Activated T-cell treated with anti-CD3 and anti-CD28 coated beads for 4 hours (primary cell): Measurements from ENCODE around the gene EHF.

ENCODE experiments used
- DNase-seq: peaks from one replicate; pipeline ENCODE4 v3.0.0-alpha.2; 2020

Gene EHF

GRCh38 chr11:34602245-34602644, 18.6 kb upstream of the EHF start:
- DNase-seq, result no peak

DNA sequence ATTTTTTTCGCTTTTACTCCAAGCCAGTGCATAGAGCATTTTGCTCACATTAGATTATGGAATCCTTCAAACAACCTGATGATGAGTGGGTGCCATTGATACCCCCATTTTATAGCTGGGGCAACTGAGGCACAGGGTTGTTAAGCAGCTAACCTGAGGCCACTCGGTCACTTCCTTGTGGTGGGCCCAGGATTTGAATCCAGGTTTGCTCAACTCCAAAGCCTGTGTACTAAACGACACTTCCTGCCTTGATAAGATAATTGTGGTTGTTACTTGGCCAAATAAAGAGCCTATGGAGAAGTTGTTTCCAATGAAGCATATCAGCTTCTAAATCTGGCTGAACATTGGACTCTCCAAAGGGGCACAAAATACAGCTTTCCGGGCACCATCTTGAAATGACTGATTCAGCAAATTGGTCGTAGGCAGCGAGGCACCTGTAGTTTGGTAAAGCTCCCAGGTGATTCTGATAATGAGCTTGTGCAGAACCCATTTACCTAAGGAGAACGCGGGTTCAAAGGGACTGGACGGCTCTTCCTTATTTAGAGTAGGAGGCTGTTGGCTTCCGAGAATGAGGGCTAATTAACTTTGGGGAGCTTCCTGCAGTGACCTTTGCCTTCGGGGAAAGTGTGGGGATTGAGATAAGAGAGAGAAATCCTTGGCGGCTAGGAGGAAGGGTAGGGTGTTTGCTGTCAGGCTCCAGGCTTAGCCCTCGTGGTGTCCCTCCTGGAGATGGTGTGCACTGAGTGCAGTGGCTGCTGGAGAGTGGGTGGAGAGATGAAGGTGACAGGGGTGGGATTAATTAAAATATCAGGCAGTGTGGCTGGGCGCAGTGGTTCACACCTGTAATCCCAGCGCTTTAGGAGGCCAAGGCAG, 17.5 kb upstream of the EHF start:
- DNase-seq, result no peak

GRCh38 chr11:34604145-34604544, 16.7 kb upstream of the EHF start:
- no peak for DNase-seq

- DNase-seq, result no peak
These were observed 16.0 kb upstream of the EHF start for GRCh38 chr11:34604911-34605310.

GRCh38 chr11:34605481-34606325, 15.2 kb upstream of the EHF start:
- DNase-seq, result no peak

DNA sequence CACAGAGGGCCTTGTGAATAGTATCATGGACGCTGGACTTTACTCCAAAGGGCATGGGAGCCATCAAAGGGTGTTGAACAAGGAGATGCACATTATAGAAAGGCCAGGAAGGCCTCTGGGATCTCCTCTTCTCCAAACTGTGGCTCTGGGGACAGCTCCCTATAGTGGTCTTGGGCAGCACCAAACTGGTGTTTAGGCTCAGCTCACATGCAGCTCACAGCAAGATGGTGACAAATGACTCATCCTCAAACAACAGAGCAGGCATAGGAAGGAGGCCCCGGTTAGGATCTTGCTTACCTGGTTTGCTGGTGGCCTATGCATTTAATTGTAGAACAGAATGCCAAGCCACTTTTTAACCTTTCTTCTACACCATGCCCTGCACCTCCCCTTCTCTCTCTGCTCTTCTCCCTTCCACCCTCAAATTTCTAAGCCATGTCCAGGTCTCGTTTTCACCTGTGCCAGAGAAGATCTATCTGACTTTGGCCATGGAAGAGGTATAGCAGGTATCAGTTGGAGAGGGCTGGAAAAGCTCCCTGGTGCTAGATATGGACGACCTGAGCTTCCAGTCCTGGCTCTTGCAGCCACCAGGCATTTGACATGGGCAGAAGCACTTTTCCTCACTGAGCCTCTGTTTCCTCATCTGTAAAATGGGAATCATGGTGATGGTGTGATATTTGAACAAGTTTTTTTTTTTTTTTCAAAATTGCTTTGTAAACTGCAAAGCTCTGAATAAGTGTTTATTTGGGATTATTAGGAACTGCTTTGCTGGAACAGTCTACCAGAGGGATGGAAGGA, 14.4 kb upstream of the EHF start:
- DNase-seq, result no peak

DNA sequence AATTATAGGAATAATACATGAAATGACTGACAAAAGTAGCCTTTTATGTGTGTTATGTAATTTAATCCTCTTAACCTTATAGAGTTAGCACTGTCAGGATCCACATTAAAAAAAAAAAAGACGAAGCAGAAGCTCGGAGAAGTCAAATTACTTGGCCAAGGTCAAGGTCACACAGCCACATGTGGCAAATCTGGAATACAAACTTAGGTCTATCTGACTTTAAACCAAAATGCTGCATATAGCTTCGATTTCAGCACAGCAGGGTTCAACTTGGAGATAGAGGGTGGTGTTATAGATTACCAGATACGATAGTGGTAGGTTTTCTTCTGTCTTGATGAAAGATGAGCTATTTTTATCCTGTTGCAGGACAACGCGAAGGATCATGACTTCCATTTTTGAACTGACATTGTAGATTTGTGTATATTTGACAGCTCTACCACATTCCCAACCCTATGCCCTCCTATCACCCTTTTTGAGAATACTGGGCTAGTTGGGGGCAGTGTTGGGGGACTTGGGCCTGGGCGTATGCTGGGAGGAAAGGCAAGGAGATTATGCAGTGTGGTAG, 11.6 kb upstream of the EHF start:
- no peak for DNase-seq

- DNase-seq, result no peak
These were observed 11.0 kb upstream of the EHF start for GRCh38 chr11:34609850-34610249.

GRCh38 chr11:34610324-34611041, 10.4 kb upstream of the EHF start:
- no peak for DNase-seq

DNA sequence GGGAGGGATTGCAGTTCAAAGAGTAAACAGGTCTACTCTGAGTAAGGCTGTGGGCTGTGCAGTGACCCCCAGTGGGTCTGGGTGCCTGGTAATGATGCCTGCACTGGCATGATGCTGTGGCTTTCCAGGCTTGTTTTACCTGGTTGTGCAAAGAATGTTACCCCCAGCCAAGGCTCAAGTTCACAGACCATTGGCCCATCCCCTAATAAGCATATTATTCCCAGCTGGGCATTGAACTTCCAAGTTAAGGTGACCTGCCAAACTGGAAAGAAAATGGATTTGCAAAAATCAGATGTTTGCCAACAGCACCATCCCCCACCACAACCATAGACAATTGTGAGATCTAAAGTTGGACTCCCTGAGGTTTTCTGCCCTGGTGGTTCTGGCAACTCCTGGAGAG, 7.9 kb upstream of the EHF start:
- DNase-seq, result no peak

GRCh38 chr11:34613552-34614056, 7.3 kb upstream of the EHF start:
- DNase-seq, result no peak

- DNase-seq, result no peak
These were observed 6.4 kb upstream of the EHF start for GRCh38 chr11:34614344-34615104.

DNA sequence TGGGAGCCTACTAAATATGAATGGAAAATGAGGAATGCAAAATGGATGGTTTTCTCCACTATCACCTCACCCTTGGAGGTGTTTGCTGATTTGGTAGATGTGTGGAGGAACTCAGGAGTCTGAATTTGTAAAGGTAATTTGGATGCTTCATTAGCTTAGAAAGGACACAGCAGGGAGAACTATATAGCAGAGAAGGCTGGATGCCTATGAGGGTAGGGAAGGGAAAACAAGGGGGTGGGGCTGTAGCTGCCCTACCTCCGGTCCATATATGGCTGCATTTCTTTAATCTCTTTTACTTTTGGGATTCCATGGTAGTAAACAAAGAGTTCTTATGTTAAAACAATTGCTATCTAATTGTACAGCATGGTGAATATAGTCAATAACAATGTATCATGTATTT, 4.8 kb upstream of the EHF start:
- DNase-seq, result no peak

DNA sequence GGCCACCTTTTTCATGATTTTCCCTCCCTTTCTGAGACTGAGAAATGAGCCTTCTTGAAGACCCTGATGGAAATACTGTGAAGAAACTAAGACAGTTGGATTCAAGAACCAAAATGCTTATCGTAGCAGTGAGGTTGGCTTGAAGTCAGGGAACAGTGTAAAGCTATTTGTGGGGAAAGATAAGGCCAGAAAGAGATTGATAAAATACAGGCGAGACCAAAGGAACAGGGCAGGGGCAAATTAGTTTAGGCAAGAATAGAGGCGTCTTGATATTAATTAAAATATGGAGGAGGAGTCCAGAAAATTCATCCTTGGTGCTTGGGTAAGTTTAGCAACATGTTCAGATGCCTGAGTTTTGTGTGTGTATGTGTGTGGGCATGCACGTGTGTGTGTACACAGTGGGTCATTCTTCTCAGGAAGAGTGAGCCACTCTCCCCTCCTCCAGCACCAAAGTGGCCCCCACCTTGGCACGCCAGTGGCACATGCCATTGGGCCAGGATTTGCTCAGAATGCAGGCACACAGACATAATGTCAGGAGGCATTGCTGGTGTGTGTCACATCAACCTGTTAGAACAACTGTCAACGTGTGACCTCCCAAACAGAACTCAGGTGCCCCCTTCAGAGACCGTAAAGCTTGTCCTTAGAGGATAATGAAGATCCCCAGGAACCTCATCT, 3.9 kb upstream of the EHF start:
- DNase-seq, result no peak

GRCh38 chr11:34618406-34618805, 2.5 kb upstream of the EHF start:
- DNase-seq, result no peak

- DNase-seq, result no peak
These were observed 1.8 kb upstream of the EHF start for GRCh38 chr11:34619062-34619516.

DNA sequence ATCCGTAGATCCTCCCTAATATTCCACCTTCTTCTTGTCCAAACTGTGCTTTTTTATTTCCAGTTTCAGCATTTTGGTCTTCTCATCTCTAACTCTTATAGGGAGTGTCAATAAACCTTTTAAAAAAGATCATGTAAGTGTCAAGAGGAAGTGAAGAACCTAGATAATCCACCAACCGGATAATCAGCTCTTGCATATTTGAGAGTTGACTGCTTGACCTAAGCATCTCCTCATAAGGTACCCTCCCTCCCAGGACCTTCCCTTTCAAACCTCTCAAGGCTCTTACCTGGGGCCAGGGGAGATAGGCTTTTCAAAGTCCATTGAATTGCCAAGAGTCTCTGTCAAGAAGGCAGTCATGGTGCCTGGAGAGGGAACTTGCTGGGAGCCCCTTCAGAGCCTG, 691 bp upstream of the EHF start:
- DNase-seq, result no peak

GRCh38 chr11:34621876-34622275, 983 bp downstream of the EHF start:
- no peak for DNase-seq

DNA sequence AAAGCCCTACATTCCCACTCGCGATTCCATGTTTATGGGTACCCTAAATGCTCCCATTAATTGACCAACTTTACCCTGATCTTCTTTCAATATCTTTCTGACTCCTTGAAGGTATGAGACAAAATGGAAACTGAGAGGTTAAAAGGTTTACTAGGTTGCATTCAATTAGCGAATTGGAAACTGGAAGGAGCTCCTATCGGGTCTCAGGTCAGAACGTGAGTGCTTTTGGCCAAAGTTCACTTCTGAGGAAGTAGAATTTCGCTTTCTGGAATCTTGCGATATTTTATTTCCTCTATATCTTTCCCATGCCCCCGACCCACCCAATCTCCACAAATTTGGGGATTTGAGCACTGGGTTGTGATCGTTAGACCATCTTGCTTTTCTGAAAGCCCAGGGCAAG, 2.6 kb downstream of the EHF start:
- DNase-seq, result no peak

DNA sequence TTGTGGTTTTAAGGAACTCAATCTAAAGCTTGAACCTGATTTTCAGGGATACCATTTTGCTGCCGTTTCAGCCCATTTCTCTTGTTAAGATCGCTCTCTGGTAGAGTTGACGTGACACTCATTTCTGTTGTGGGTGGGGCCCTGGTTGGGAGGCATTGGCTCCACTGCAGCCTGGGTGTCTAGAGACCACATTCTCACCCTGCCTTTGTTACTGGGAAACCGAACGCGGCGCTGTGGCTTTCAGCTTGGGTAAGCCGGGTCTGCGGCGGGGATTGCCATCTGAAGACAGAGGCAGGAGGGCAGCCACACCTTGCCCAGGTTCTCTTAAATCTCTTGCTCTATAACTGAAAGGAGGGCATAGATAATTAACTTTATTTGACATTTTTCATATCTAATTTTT, 3.2 kb downstream of the EHF start:
- no peak for DNase-seq

DNA sequence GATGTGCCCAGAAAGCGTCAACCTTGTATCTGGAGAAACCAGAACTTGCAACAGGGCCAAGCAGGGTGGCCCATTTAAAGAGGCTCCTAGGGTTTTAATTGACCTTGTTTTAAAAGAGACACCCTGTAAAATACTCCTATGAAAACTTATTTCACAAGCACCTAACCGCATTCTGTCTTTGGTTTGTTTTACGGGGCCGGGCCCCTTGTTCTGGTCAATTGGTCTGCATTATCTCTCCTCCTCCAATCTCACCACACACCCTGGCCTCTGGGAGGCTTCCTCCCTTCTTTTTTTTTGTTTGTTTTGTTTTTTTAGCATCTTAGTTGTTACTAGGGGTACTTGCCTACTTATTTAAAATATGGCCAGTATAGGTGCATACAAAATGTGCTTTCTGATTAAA, 4.7 kb downstream of the EHF start:
- DNase-seq, result no peak
